Activated CD8-positive, alpha-beta memory T cell treated with anti-CD3 and anti-CD28 coated beads for 36 hours (primary cell): Measurements from ENCODE around the gene HNF4A. TPM values are rescaled to one million over a fixed set of nuclear protein-coding genes. Genes with fewer than 3 reads are reported as not detected.

Source experiments
- CTCF ChIA-PET: fragments of 350-600 bp; sonication (Branson Sonifier 250); formaldehyde crosslinking; loops from one replicate; lab custom pipeline; 2021; ENCODE audit warnings: antibody characterized with exemption; lab: Charles Lee
- POLR2A ChIA-PET: fragments of 350-600 bp; sonication (Branson Sonifier 250); formaldehyde crosslinking; loops from one replicate; lab custom pipeline; 2021; ENCODE audit warnings: antibody characterized with exemption; lab: Charles Lee
- total RNA-seq, 2 experiments: library from RNA; stranded (reverse); gene quantifications; one replicate each; pipeline ENCODE4 v1.2.3, GENCODE V29; 2021

The HNF4A gene
- total RNA-seq, 2 experiments from 2014 or later = not detected

GRCh38 chr20:44477151-44477550, 121.7 kb downstream of the HNF4A start:
- ChIA-PET POLR2A (no interaction called here), CTCF (no interaction called here)

DNA sequence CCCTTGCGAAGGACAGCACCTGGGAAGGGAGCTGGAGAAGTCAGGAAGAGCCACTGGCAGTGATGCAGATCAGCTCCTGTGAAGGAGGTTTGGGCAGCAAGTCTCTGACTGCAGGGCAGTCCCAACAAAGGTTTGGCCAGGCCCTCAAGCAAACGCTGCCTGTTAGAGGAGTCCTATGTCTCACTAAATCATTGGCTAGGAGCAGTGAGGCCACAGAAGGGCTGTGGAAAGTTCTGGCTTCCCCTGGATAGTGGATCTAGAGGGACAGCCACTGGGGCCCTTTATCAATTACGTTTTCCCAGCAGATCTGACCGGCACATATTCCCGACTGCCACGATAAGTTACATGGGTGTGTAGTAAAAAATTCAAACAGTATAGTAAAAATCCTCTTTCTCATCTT, 122.7 kb downstream of the HNF4A start:
- CTCF ChIA-PET = no interaction called here
- POLR2A ChIA-PET = no interaction called here

GRCh38 chr20:44479643-44480042, 124.1 kb downstream of the HNF4A start:
- ChIA-PET CTCF (interaction anchor here (0.6 kb wide), 1 partner anchor 168 kb away, joined by 3 read pairs; no protein-coding TSS in a partner anchor), POLR2A (no interaction called here)

- ChIA-PET CTCF (no interaction called here), POLR2A (no interaction called here)
Observed at GRCh38 chr20:44480097-44480496, 124.6 kb downstream of the HNF4A start.

DNA sequence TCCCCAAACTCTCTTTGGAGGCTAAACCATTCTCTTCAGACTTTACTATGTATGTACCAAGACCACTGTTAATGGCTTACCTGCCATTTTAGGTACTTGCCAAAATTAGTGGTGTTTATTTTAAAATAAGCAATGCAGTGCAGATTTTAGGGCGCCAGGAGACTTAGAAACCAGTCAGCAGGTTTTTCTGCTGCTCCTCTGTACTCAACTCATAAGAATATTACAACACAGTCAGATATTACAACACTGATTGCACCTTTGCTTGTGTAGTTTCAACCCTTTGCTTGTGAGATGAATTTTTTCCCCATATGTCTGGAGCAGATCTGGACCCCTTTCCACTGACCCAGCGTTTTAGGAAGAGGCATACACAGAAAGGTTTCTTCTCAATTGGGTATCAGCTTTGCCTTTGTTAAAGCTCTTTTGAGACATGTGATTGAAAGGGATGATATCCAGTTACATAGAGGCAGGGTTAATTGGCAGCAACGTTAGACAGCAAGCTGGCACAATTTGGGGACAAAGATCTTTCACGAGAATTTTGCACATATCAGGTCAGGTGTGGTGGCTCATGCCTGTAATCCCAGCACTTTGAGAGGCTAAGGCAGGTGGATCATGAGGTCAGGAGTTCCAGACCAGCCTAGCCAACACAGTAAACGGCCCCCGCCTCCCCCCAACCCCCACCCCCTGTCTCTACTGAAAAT, 126.4 kb downstream of the HNF4A start:
- ChIA-PET POLR2A (interaction anchor here (0.7 kb wide), 1 partner anchor 36 kb away, joined by 3 read pairs; no protein-coding TSS in a partner anchor), CTCF (no interaction called here)

DNA sequence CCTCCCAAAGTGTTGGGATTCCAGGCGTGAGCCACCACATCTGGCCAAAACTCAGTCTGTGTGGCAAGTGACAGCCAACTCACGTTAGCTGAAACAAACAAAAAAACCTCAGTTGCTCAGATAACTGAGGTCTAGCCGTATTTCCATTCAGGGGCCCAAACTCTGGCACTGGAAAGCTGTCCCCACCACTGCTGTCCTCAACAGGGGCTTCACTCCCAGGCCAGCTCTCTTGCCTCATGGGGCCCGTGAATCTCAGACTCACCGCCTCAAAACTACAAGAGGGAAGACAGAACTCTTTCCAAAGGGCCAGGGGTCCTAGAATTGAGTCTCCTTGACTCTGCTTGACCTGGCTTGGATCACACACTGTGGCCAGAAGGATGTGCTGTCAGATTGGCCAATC, 127.6 kb downstream of the HNF4A start:
- CTCF ChIA-PET = no interaction called here
- POLR2A ChIA-PET = no interaction called here

Other genes with a start within 250 kb of the HNF4A start
- not detected for gene JPH2, start 168.5 kb upstream of the HNF4A start, total RNA-seq
- 10 to 100 TPM; 22.3 TPM for gene OSER1, start 144.9 kb upstream of the HNF4A start, total RNA-seq
- not detected for gene GDAP1L1, start 108.4 kb upstream of the HNF4A start, total RNA-seq
- 1 to 10 TPM; 2.3 to 2.6 TPM for gene FITM2, start 44.5 kb upstream of the HNF4A start, total RNA-seq
- gene R3HDML, start 18.7 kb upstream of the HNF4A start, total RNA-seq = not detected
- 10 to 100 TPM; 27.4 to 29.5 TPM for gene TTPAL, start 120.2 kb downstream of the HNF4A start, total RNA-seq
- gene SERINC3, start 166.4 kb downstream of the HNF4A start, total RNA-seq = 10 to 100 TPM; 54.7 to 57.0 TPM
- 1 to 10 TPM; 4.4 to 4.7 TPM for gene PKIG, start 226.9 kb downstream of the HNF4A start, total RNA-seq